HG03139 (cell line): ENCODE results near the gene AMT.

Experiments
- ATAC-seq: cut with Tn5 transposase; IDR thresholded peaks from one replicate; pipeline ENCODE4 v1.9.1; 2021; ENCODE audit not compliant: unreplicated experiment

Gene AMT

GRCh38 chr3:49389297-49389696 is 33.0 kb downstream of the AMT start:
- ATAC-seq: no peak

GRCh38 chr3:49388289-49388820 is 33.9 kb downstream of the AMT start:
- no peak for ATAC-seq

GRCh38 chr3:49387721-49388120 is 34.6 kb downstream of the AMT start:
- ATAC-seq: no peak

GRCh38 chr3:49386056-49386756 is 36.1 kb downstream of the AMT start:
- no peak for ATAC-seq

- no peak for ATAC-seq
Measured at GRCh38 chr3:49385617-49386016, 36.7 kb downstream of the AMT start.

GRCh38 chr3:49383387-49383786 is 38.9 kb downstream of the AMT start:
- no peak for ATAC-seq

- no peak for ATAC-seq
Measured at GRCh38 chr3:49378249-49378895, 43.9 kb downstream of the AMT start.

GRCh38 chr3:49377483-49377882 is 44.8 kb downstream of the AMT start:
- no peak for ATAC-seq

- ATAC-seq: no peak
Measured at GRCh38 chr3:49371946-49372345, 50.3 kb downstream of the AMT start.

GRCh38 chr3:49370585-49371290 is 51.5 kb downstream of the AMT start:
- ATAC-seq: no peak
